ENCODE data around the gene SMIM33. TPM values are rescaled to one million over a fixed set of nuclear protein-coding genes. Genes with fewer than 3 reads are reported as not detected.
A peak's percentile ranks its signal among the peaks of the same experiment; 100 is the strongest.

Gene SMIM33
- not detected in 2 replicates for polyA plus RNA-seq (2013)

GRCh38 chr5:139470821-139471300, at the start of gene SMIM33:
Gene SMIM33 (plus strand): TSS chr5:139471004. CDS start chr5:139471122, 118 bp downstream.
- Histone ChIP-seq H3K27me3 (ENCODE audit: insufficient read depth, low read length) (no peaks in the 10 kb centered on the region), H3K4ac (ENCODE audit: low read depth, low read length) (no peak within 1 kb of the TSS), H3K27ac (ENCODE audit: low read depth, low read length) (no peak within 1 kb of the TSS), H3K14ac (ENCODE audit: low read length) (no peak within 1 kb of the TSS), H3K79me2 (ENCODE audit: control insufficient read depth, insufficient read depth, low read length, poor library complexity) (no peaks in the 10 kb centered on the region), H3K23ac (ENCODE audit: low read length) (no peak within 1 kb of the TSS), H3K9ac (ENCODE audit: low read length) (no peak within 1 kb of the TSS), H4K91ac (ENCODE audit: low read depth, low read length) (no peak within 1 kb of the TSS), H4K12ac (ENCODE audit: low read depth, low read length) (no peak within 1 kb of the TSS), H3K4me2 (ENCODE audit: low read length) (no peak within 1 kb of the TSS), H3K18ac (ENCODE audit: low read length) (no peak within 1 kb of the TSS), H2BK5ac (ENCODE audit: low read depth, low read length, poor library complexity) (no peak within 1 kb of the TSS), H3K36me3 (ENCODE audit: control insufficient read depth in 1 of 2, insufficient read depth in 2 of 2, low read length in 2 of 2) (no peaks in the 10 kb centered on the region), H2BK120ac (ENCODE audit: insufficient read depth, low read length, poor library complexity) (no peak within 1 kb of the TSS), H4K8ac (ENCODE audit: low read depth, low read length) (no peak within 1 kb of the TSS), H2AK5ac (ENCODE audit: low read length) (no peak within 1 kb of the TSS), H3K79me1 (ENCODE audit: low read length) (no peaks in the 10 kb centered on the region), H2BK12ac (ENCODE audit: low read length) (no peak within 1 kb of the TSS), H3K4me3 (ENCODE audit: low read depth, low read length) (no peak within 1 kb of the TSS), H3K9me3 (ENCODE audit: insufficient read depth, low read depth, low read length) (peaks cover 2% of the 10 kb centered on the region), H3K4me1 (ENCODE audit: control insufficient read depth in 1 of 2, insufficient read depth in 2 of 2, low read length in 2 of 2) (peaks cover 6 to 7% of the 10 kb centered on the region in 2 experiments), H2AFZ (ENCODE audit: insufficient read depth, low read length, poor library complexity) (no peak within 1 kb of the TSS)
- no peak for DNase-seq
- WGBS (ENCODE audit: extremely low coverage, insufficient coverage, insufficient read length): no CpG with 5 or more reads among the region's 9 CpGs

- no peak overlapping the region for H4K8ac ChIP-seq (ENCODE audit: low read depth, low read length)
- H3K18ac ChIP-seq (ENCODE audit: low read length): no peak overlapping the region
- H3K27me3 ChIP-seq (ENCODE audit: insufficient read depth, low read length): no peaks in the 10 kb centered on the region
- peaks cover 3 to 5% of the 10 kb centered on the region in 2 experiments for H3K4me1 ChIP-seq (ENCODE audit: control insufficient read depth in 1 of 2, insufficient read depth in 2 of 2, low read length in 2 of 2)
- H3K79me2 ChIP-seq (ENCODE audit: control insufficient read depth, insufficient read depth, low read length, poor library complexity): no peaks in the 10 kb centered on the region
- peaks cover 3 to 5% of the 10 kb centered on the region in 2 experiments for H3K36me3 ChIP-seq (ENCODE audit: control insufficient read depth in 1 of 2, insufficient read depth in 2 of 2, low read length in 2 of 2)
- peak; percentile 56 to 87 for DNase-seq
- no peak overlapping the region for H2BK12ac ChIP-seq (ENCODE audit: low read length)
- no peaks in the 10 kb centered on the region for H3K9me3 ChIP-seq (ENCODE audit: insufficient read depth, low read depth, low read length)
- no peak overlapping the region for H3K9ac ChIP-seq (ENCODE audit: low read length)
- H2BK5ac ChIP-seq (ENCODE audit: low read depth, low read length, poor library complexity): no peak overlapping the region
- WGBS (ENCODE audit: extremely low coverage, insufficient coverage, insufficient read length): no CpG with 5 or more reads among the region's 5 CpGs
- no peak overlapping the region for H4K12ac ChIP-seq (ENCODE audit: low read depth, low read length)
- H3K14ac ChIP-seq (ENCODE audit: low read length): no peak overlapping the region
- H3K4ac ChIP-seq (ENCODE audit: low read depth, low read length): no peak overlapping the region
- H3K4me2 ChIP-seq (ENCODE audit: low read length): no peak overlapping the region
- H4K91ac ChIP-seq (ENCODE audit: low read depth, low read length): no peak overlapping the region
- H3K4me3 ChIP-seq (ENCODE audit: low read depth, low read length): no peak overlapping the region
- H3K23ac ChIP-seq (ENCODE audit: low read length): no peak overlapping the region
- H2BK120ac ChIP-seq (ENCODE audit: insufficient read depth, low read length, poor library complexity): no peak overlapping the region
- no peak overlapping the region for H3K27ac ChIP-seq (ENCODE audit: low read depth, low read length)
- H2AK5ac ChIP-seq (ENCODE audit: low read length): no peak overlapping the region
- no peak overlapping the region for H2AFZ ChIP-seq (ENCODE audit: insufficient read depth, low read length, poor library complexity)
- H3K79me1 ChIP-seq (ENCODE audit: low read length): no peaks in the 10 kb centered on the region
Observed at GRCh38 chr5:139422307-139422893, 48.4 kb upstream of the SMIM33 start.

- no peaks in the 10 kb centered on the region for H3K79me2 ChIP-seq (ENCODE audit: control insufficient read depth, insufficient read depth, low read length, poor library complexity)
- no peaks in the 10 kb centered on the region for H3K9me3 ChIP-seq (ENCODE audit: insufficient read depth, low read depth, low read length)
- no peak overlapping the region for H3K23ac ChIP-seq (ENCODE audit: low read length)
- no peak overlapping the region for H2BK5ac ChIP-seq (ENCODE audit: low read depth, low read length, poor library complexity)
- no peak overlapping the region for H3K27ac ChIP-seq (ENCODE audit: low read depth, low read length)
- H3K4me1 ChIP-seq (ENCODE audit: control insufficient read depth in 1 of 2, insufficient read depth in 2 of 2, low read length in 2 of 2): peaks cover 3 to 5% of the 10 kb centered on the region in 2 experiments
- H3K14ac ChIP-seq (ENCODE audit: low read length): no peak overlapping the region
- no peak overlapping the region for H3K4me2 ChIP-seq (ENCODE audit: low read length)
- DNase-seq: no peak
- no peak overlapping the region for H3K18ac ChIP-seq (ENCODE audit: low read length)
- H4K91ac ChIP-seq (ENCODE audit: low read depth, low read length): no peak overlapping the region
- H2AFZ ChIP-seq (ENCODE audit: insufficient read depth, low read length, poor library complexity): no peak overlapping the region
- H4K12ac ChIP-seq (ENCODE audit: low read depth, low read length): no peak overlapping the region
- H2BK120ac ChIP-seq (ENCODE audit: insufficient read depth, low read length, poor library complexity): no peak overlapping the region
- H2BK12ac ChIP-seq (ENCODE audit: low read length): no peak overlapping the region
- no peak overlapping the region for H3K4me3 ChIP-seq (ENCODE audit: low read depth, low read length)
- no peak overlapping the region for H4K8ac ChIP-seq (ENCODE audit: low read depth, low read length)
- no peak overlapping the region for H3K4ac ChIP-seq (ENCODE audit: low read depth, low read length)
- H3K9ac ChIP-seq (ENCODE audit: low read length): no peak overlapping the region
- no peak overlapping the region for H2AK5ac ChIP-seq (ENCODE audit: low read length)
- no peaks in the 10 kb centered on the region for H3K79me1 ChIP-seq (ENCODE audit: low read length)
- H3K36me3 ChIP-seq (ENCODE audit: control insufficient read depth in 1 of 2, insufficient read depth in 2 of 2, low read length in 2 of 2): peaks cover 2 to 6% of the 10 kb centered on the region in 2 experiments
- H3K27me3 ChIP-seq (ENCODE audit: insufficient read depth, low read length): no peaks in the 10 kb centered on the region
- no CpG with 5 or more reads among the region's 5 CpGs for WGBS (ENCODE audit: extremely low coverage, insufficient coverage, insufficient read length)
Observed at GRCh38 chr5:139425497-139425896, 45.3 kb upstream of the SMIM33 start.

GRCh38 chr5:139426203-139426885, 44.5 kb upstream of the SMIM33 start:
- peaks cover 2 to 6% of the 10 kb centered on the region in 2 experiments for H3K36me3 ChIP-seq (ENCODE audit: control insufficient read depth in 1 of 2, insufficient read depth in 2 of 2, low read length in 2 of 2)

More at GRCh38 chr5:139426203-139426885, 44.5 kb upstream of the SMIM33 start:
- no peak overlapping the region for H3K4me3 ChIP-seq (ENCODE audit: low read depth, low read length)
- H3K79me1 ChIP-seq (ENCODE audit: low read length): no peaks in the 10 kb centered on the region
- no peak overlapping the region for H3K23ac ChIP-seq (ENCODE audit: low read length)
- no peak overlapping the region for H2AFZ ChIP-seq (ENCODE audit: insufficient read depth, low read length, poor library complexity)
- DNase-seq: peak; percentile 33 to 53
- no CpG with 5 or more reads among the region's 8 CpGs for WGBS (ENCODE audit: extremely low coverage, insufficient coverage, insufficient read length)
- H3K9me3 ChIP-seq (ENCODE audit: insufficient read depth, low read depth, low read length): no peaks in the 10 kb centered on the region
- no peak overlapping the region for H4K91ac ChIP-seq (ENCODE audit: low read depth, low read length)
- no peak overlapping the region for H3K18ac ChIP-seq (ENCODE audit: low read length)
- no peak overlapping the region for H2BK5ac ChIP-seq (ENCODE audit: low read depth, low read length, poor library complexity)
- H2AK5ac ChIP-seq (ENCODE audit: low read length): no peak overlapping the region
- peaks cover 3 to 5% of the 10 kb centered on the region in 2 experiments for H3K4me1 ChIP-seq (ENCODE audit: control insufficient read depth in 1 of 2, insufficient read depth in 2 of 2, low read length in 2 of 2)
- H3K27ac ChIP-seq (ENCODE audit: low read depth, low read length): no peak overlapping the region
- H3K9ac ChIP-seq (ENCODE audit: low read length): no peak overlapping the region
- H2BK120ac ChIP-seq (ENCODE audit: insufficient read depth, low read length, poor library complexity): no peak overlapping the region
- H3K14ac ChIP-seq (ENCODE audit: low read length): no peak overlapping the region
- no peak overlapping the region for H4K8ac ChIP-seq (ENCODE audit: low read depth, low read length)
- no peaks in the 10 kb centered on the region for H3K27me3 ChIP-seq (ENCODE audit: insufficient read depth, low read length)
- H2BK12ac ChIP-seq (ENCODE audit: low read length): no peak overlapping the region
- no peaks in the 10 kb centered on the region for H3K79me2 ChIP-seq (ENCODE audit: control insufficient read depth, insufficient read depth, low read length, poor library complexity)
- no peak overlapping the region for H4K12ac ChIP-seq (ENCODE audit: low read depth, low read length)
- no peak overlapping the region for H3K4me2 ChIP-seq (ENCODE audit: low read length)
- no peak overlapping the region for H3K4ac ChIP-seq (ENCODE audit: low read depth, low read length)

Data from trophoblast cell (in vitro differentiated cells and primary cell).